ENCODE measurements around the gene NOP14.

The NOP14 gene

DNA sequence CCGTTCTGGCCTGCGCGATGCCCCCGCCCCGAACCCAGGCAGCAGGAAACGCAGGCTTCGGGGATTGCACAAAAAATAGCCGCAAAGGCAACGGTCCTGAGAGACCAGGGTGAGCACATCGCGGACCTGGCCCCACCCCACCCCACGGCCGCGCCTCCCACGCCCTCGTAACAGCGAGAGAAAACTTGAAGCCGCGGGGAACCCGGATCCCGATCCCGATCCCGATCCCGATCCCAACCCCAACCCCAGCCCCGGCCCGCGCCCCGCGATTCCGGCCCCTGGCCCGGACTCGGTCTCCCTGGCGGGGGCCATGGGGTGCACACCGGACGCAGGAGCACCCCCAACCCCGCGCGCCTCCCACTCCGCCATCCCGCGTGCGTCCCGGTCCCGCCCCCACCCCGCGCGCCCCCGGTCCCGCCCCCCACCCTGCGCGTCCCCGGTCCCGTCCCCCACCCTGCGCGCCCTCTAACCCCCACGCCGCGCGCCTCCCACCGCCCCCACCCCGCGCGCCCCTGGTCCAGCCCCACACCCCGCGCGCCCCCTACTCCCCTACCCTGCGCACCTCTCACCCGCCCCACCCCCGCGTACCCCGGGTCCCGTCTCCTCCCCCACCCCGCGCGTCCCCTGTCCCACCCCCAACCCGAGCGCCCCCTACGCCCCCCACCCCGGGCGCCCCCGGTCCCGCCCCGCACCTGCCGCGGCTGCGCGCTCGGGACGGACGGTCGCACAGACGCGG lies 29.0 kb downstream of the NOP14 start:
- peaks cover 27% of the 10 kb centered on the region for H3K36me3 ChIP-seq (ENCODE audit: control insufficient read depth, insufficient read depth, low read length)
- TF ChIP-seq, protein P1, sequence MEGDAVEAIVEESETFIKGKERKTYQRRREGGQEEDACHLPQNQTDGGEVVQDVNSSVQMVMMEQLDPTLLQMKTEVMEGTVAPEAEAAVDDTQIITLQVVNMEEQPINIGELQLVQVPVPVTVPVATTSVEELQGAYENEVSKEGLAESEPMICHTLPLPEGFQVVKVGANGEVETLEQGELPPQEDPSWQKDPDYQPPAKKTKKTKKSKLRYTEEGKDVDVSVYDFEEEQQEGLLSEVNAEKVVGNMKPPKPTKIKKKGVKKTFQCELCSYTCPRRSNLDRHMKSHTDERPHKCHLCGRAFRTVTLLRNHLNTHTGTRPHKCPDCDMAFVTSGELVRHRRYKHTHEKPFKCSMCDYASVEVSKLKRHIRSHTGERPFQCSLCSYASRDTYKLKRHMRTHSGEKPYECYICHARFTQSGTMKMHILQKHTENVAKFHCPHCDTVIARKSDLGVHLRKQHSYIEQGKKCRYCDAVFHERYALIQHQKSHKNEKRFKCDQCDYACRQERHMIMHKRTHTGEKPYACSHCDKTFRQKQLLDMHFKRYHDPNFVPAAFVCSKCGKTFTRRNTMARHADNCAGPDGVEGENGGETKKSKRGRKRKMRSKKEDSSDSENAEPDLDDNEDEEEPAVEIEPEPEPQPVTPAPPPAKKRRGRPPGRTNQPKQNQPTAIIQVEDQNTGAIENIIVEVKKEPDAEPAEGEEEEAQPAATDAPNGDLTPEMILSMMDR (IDR thresholded peaks at IDR 0.05; ENCODE audit: insufficient read depth, low read length, poor library complexity, severe bottlenecking), result no peak
- no peaks in the 10 kb centered on the region for H3K27me3 ChIP-seq (replicated peaks; ENCODE audit: control insufficient read depth, insufficient read depth, low read length)
- peak overlapping the region; percentile 80 for H3K4me3 ChIP-seq (replicated peaks; ENCODE audit: low read depth, low read length)
- peak; percentile 61 for DNase-seq (ENCODE audit: extremely low read depth, insufficient read length)

DNA sequence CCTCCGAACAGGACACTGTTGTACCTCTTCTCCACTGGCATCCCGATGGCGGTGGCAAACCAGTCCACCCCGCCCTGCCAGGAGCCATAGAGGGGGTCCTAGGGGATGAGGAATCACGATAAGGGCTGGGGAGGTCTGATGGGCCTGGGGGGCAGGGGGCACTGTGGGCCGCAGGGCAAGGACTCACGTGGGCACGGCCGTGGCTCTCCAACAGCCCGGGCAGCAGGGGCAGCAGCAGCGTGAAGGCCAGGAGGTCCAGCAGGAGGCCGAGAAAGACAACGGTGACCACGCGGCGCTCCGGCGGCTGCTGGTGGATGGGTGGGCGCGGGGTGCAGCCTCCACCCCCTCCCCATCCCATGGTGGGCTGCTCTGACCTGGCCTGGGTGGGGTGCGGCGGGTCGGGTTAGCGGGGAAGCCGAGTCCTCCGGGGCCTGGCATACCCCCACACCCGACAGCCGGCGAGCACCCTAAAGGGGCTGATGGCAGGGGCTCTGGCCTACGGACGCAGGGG lies 29.6 kb downstream of the NOP14 start:
- Histone ChIP-seq H3K4me3 (replicated peaks; ENCODE audit: low read depth, low read length) (peak overlapping the region; percentile 80), H3K27me3 (replicated peaks; ENCODE audit: control insufficient read depth, insufficient read depth, low read length) (no peaks in the 10 kb centered on the region), H3K36me3 (ENCODE audit: control insufficient read depth, insufficient read depth, low read length) (peaks cover 25% of the 10 kb centered on the region)
- TF ChIP-seq, protein P1 (IDR thresholded peaks at IDR 0.05; ENCODE audit: insufficient read depth, low read length, poor library complexity, severe bottlenecking), result no peak
- peak; percentile 30 for DNase-seq (ENCODE audit: extremely low read depth, insufficient read length)

DNA sequence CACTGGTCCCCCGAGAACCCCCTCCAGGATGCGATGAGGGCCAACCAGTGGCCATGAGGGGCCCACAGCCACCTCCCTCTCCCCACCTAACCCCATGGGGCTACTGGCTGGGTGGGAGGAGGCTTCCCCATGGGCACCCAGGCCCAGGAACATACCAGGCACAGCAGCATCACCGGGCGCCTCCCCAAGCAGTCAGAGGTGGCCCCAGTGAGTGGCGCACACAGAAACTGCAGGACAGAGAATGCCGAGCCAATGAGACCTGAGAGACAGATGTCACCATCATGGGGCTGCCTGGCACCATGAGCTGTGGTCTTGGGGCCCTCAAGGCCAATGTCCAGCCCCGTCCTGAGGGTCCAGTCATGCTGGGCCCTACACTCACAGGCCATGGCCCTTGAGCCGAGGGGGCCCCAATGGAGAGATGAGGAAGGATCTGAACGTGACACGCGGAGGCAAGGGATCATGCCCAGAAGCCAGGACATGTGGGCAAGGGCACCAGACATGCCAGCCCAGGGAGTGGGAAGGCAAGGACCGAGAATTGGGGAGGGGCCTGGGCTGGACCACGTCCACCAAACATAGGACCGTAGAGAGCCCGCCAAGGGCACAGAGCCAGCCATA lies 30.1 kb downstream of the NOP14 start:
- H3K27me3 ChIP-seq (replicated peaks; ENCODE audit: control insufficient read depth, insufficient read depth, low read length), result no peaks in the 10 kb centered on the region
- peaks cover 27% of the 10 kb centered on the region for H3K36me3 ChIP-seq (ENCODE audit: control insufficient read depth, insufficient read depth, low read length)
- DNase-seq (ENCODE audit: extremely low read depth, insufficient read length), result peak; percentile 46
- H3K4me3 ChIP-seq (replicated peaks; ENCODE audit: low read depth, low read length), result peak overlapping the region; percentile 80
- TF ChIP-seq, protein P1 (IDR thresholded peaks at IDR 0.05; ENCODE audit: insufficient read depth, low read length, poor library complexity, severe bottlenecking), result no peak

DNA sequence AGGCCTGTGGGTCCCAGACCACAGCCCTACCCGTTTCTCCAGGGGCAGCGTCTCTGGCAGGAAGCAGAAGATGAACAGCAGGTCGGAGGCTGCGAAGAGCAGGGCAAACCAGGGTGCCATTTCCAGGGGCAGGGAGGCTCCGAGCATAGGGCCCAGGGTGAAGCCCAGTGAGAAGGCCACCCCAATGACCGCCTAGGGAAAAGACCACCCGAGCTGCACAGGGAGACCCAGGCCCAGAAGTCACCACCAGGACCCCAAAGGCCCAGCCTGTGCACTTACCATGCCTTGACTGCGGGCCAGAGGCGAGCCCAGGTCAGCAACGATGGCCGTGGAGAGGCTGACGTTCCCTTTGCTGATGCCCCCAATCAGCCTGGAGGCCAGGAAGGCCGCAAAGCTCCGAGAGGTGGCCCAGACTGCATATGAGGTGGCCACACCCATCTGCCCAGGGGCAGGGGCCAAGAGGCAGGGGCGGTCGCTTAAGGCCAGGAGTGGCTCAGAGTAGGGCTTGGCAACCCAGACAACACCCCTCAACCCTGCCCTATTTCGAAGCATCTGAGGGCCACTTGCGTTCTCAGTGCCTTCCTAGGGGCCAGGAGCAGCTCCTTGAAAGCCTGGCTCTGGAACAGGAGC lies 30.8 kb downstream of the NOP14 start:
- TF ChIP-seq, protein P1 (IDR thresholded peaks at IDR 0.05; ENCODE audit: insufficient read depth, low read length, poor library complexity, severe bottlenecking), result no peak
- Histone ChIP-seq H3K27me3 (replicated peaks; ENCODE audit: control insufficient read depth, insufficient read depth, low read length) (no peaks in the 10 kb centered on the region), H3K4me3 (replicated peaks; ENCODE audit: low read depth, low read length) (peak overlapping the region; percentile 80), H3K36me3 (ENCODE audit: control insufficient read depth, insufficient read depth, low read length) (peaks cover 27% of the 10 kb centered on the region)
- DNase-seq (ENCODE audit: extremely low read depth, insufficient read length), result peak; percentile 37

DNA sequence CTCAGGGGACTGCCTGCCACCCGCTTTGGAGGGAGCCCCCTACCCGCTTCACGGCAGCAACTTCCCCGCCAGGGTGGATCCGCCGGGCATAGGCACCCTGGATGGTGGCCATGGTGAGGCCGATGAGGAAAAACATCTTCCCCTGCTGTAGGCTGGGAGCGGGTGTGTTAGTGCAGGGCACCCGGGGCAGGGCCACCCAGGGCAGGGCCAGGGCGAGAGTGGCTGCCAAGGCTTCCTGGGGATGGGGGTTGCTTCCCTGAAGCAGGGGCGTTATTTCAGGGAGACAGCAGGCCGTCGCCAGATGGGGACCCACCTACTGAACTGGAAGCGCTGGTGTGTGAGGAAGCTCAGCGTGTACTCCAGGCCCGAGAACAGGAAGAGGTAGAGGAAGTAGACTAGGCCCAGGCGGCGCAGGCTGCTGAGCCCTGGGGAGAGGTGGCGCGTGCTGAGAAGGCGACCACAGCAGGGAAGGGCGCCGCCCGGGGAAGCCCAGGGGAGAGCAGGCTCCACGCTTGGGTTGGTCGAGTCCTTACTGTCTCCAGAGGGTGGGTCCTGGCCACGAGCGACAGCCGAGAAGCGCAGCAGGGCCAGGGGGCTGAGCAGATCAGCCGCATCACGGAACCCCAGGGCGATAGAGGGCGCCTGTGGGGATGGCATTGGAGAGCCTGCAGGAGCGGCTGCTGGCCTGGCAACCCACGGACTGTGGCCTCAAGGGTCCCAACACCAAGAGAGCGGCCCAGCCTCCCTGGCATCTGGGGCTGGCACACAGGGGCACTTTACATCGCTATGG lies 31.5 kb downstream of the NOP14 start:
- DNase-seq (ENCODE audit: extremely low read depth, insufficient read length), result peak; percentile 85
- TF ChIP-seq, protein P1 (IDR thresholded peaks at IDR 0.05; ENCODE audit: insufficient read depth, low read length, poor library complexity, severe bottlenecking), result peak; percentile 72
- Histone ChIP-seq H3K4me3 (replicated peaks; ENCODE audit: low read depth, low read length) (peak overlapping the region; percentile 80), H3K27me3 (replicated peaks; ENCODE audit: control insufficient read depth, insufficient read depth, low read length) (no peaks in the 10 kb centered on the region), H3K36me3 (ENCODE audit: control insufficient read depth, insufficient read depth, low read length) (peaks cover 31% of the 10 kb centered on the region)

Data from GM06990 (cell line).